Neuron (in vitro differentiated cells): ENCODE measurements around the gene TMEM229A.

Experiments
- H2AFZ ChIP-seq: one replicate; pipeline ENCODE4 v1.6.1; 2013; ENCODE audit warnings: low read depth, mild to moderate bottlenecking, inconsistent platforms, low read length, moderate library complexity
- H3K27me3 ChIP-seq: one replicate; pipeline ENCODE4 v1.6.1; 2013; ENCODE audit warnings: low read length; ENCODE audit not compliant: insufficient read depth
- H3K36me3 ChIP-seq: one replicate; pipeline ENCODE4 v1.6.1; 2013; ENCODE audit warnings: low read length; ENCODE audit not compliant: insufficient read depth
- H3K4me1 ChIP-seq: one replicate; pipeline ENCODE4 v1.6.1; 2013; ENCODE audit warnings: low read length; ENCODE audit not compliant: insufficient read depth
- H3K4me3 ChIP-seq: 2 replicates; pipeline ENCODE4 v1.5.1; 2013; ENCODE audit warnings: mild to moderate bottlenecking, low read length, moderate library complexity
- H3K9me3 ChIP-seq: one replicate; pipeline ENCODE4 v1.6.1; 2013; ENCODE audit warnings: low read length

TMEM229A gene

GRCh38 chr7:123992913-123993518 is 39.9 kb downstream of the TMEM229A start:
- Histone ChIP-seq H3K9me3 (no peaks in the 10 kb centered on the region), H3K27me3 (no peaks in the 10 kb centered on the region), H2AFZ (no peak overlapping the region), H3K36me3 (no peaks in the 10 kb centered on the region), H3K4me1 (peaks cover 7% of the 10 kb centered on the region), H3K4me3 (no peak overlapping the region)

GRCh38 chr7:123987445-123987844 is 45.4 kb downstream of the TMEM229A start:
- no peak overlapping the region for H2AFZ ChIP-seq
- H3K9me3 ChIP-seq: no peaks in the 10 kb centered on the region
- no peak overlapping the region for H3K4me3 ChIP-seq
- no peaks in the 10 kb centered on the region for H3K27me3 ChIP-seq
- no peaks in the 10 kb centered on the region for H3K36me3 ChIP-seq
- no peaks in the 10 kb centered on the region for H3K4me1 ChIP-seq
